K562 (cell line): ENCODE data around the gene PTGFR. TPM values are rescaled to one million over a fixed set of nuclear protein-coding genes. Genes with fewer than 3 reads are reported as not detected.

Source experiments
- ATAC-seq: fragments of 200-7000 bp; cut with Tn5 transposase; 3 replicates; pipeline ENCODE4 v1.9.1; 2020; ENCODE audit warnings: moderate library complexity
- BruUV-seq: library from RNA; stranded (reverse); fragments of 400-500 nt; replicated peaks from 2 replicates; lab custom pipeline; 2021; lab: Mats Ljungman, UMichigan
- CTCF ChIA-PET: fragments of 300-600 bp; formaldehyde crosslinking; extraction: SDS; loops from one replicate; lab custom pipeline; 2021; ENCODE audit warnings: low intra/inter-chr PET ratio; lab: Yijun Ruan, JAX
- POLR2A ChIA-PET: fragments of 300-600, 350-650 bp; sonication (Branson Sonifier 250); formaldehyde crosslinking; extraction: SDS; loops from one replicate; lab custom pipeline; 2021; ENCODE audit warnings: antibody characterized with exemption, inconsistent platforms; lab: Yijun Ruan, JAX
- DNase-seq, 4 experiments: peaks; one replicate each; pipeline versions ENCODE4 v3.0.0 to v3.0.0-alpha.2; 2011 to 2018; ENCODE audit warnings: low spot score in 3 of 4, mixed read lengths in 3 of 4; ENCODE audit errors: extremely low read depth in 1 of 4
- FAIRE-seq: peaks from 2 replicates; lab custom pipeline; 2011; peaks lifted over from hg19 to GRCh38; lab: Jason Lieb, UNC
- H2AFZ ChIP-seq: 2 replicates; pipeline ENCODE4 v1.6.0; 2011; ENCODE audit warnings: low read depth, low read length, control low read depth, inconsistent platforms
- H3K27ac ChIP-seq: fragments of 200-600 bp; 3 replicates; pipeline ENCODE4 v1.8.0; 2011; ENCODE audit warnings: low read depth, mild to moderate bottlenecking, control low read depth, inconsistent platforms, low read length, moderate library complexity, mixed read lengths; ENCODE audit errors: extremely low read depth
- H3K27me3 ChIP-seq, 2 experiments: fragments of 300-600 bp in 1 of 2; 2 replicates in 1 of 2; 3 replicates in 1 of 2; pipeline versions ENCODE4 v1.6.0 to v1.8.0; 2011; ENCODE audit warnings: inconsistent platforms in 2 of 2, low read length in 2 of 2, mild to moderate bottlenecking in 1 of 2, mixed read lengths in 1 of 2, moderate library complexity in 1 of 2; ENCODE audit not compliant: control insufficient read depth in 2 of 2, insufficient read depth in 2 of 2
- H3K36me3 ChIP-seq: fragments of 300-600 bp; 3 replicates; pipeline ENCODE4 v1.8.0; 2011; ENCODE audit warnings: mild to moderate bottlenecking, low read length, inconsistent platforms; ENCODE audit not compliant: control insufficient read depth, insufficient read depth
- H3K4me1 ChIP-seq, 2 experiments: fragments of 200-600 bp in 1 of 2; replicated peaks in 1 of 2; 2 replicates in 1 of 2; 3 replicates in 1 of 2; pipeline versions ENCODE4 v1.5.1 to v1.8.0; 2011; ENCODE audit warnings: inconsistent platforms in 2 of 2, low read length in 2 of 2, mild to moderate bottlenecking in 1 of 2, mixed read lengths in 1 of 2, moderate library complexity in 1 of 2; ENCODE audit not compliant: control insufficient read depth in 2 of 2, insufficient read depth in 2 of 2
- H3K4me2 ChIP-seq: 2 replicates; pipeline ENCODE4 v1.6.1; 2011; ENCODE audit warnings: low read length, control low read depth, inconsistent platforms, mixed read lengths; ENCODE audit not compliant: insufficient read depth
- H3K4me3 ChIP-seq: fragments of 200-600 bp; sonication (generic), shearing (Covaris generic); 2 replicates; pipeline ENCODE4 v1.5.1; 2016; ENCODE audit warnings: control low read depth, inconsistent platforms
- H3K79me2 ChIP-seq: fragments of 200-600 bp; 3 replicates; pipeline ENCODE4 v1.8.0; 2011; ENCODE audit warnings: low read length, inconsistent platforms; ENCODE audit not compliant: control insufficient read depth, insufficient read depth
- H3K9ac ChIP-seq, 2 experiments: 2 replicates each; pipeline versions ENCODE4 v1.6.0 to v1.6.1; 2011; ENCODE audit warnings: low read depth in 2 of 2, low read length in 2 of 2, control low read depth in 1 of 2, inconsistent platforms in 1 of 2, mild to moderate bottlenecking in 1 of 2, mixed read lengths in 1 of 2; ENCODE audit not compliant: insufficient read depth in 1 of 2
- H3K9me1 ChIP-seq: one replicate; pipeline ENCODE4 v1.6.0; 2011; ENCODE audit warnings: inconsistent platforms, mild to moderate bottlenecking, low read length, moderate library complexity; ENCODE audit not compliant: control insufficient read depth, insufficient read depth
- H3K9me3 ChIP-seq: replicated peaks from 2 replicates; pipeline ENCODE4 v1.5.1; 2011; ENCODE audit warnings: low read depth, low read length, inconsistent platforms; ENCODE audit not compliant: control insufficient read depth, insufficient read depth
- H4K20me1 ChIP-seq: replicated peaks from 2 replicates; pipeline ENCODE4 v1.6.1; 2011; ENCODE audit warnings: low read length, inconsistent platforms, mixed read lengths; ENCODE audit not compliant: control insufficient read depth, insufficient read depth
- CBX3 ChIP-seq, 2 experiments: IDR thresholded peaks; 1 replicate in 1 of 2; 2 replicates in 1 of 2; pipeline ENCODE4 v1.6.1; 2012; ENCODE audit warnings: inconsistent platforms in 2 of 2, low read length in 2 of 2, borderline replicate concordance in 1 of 2, control low read depth in 1 of 2
- DNMT1 ChIP-seq: fragments of 450-650 bp; IDR thresholded peaks from 2 replicates; pipeline ENCODE4 v1.6.1; 2016; ENCODE audit warnings: antibody characterized with exemption, mild to moderate bottlenecking
- GATAD2B ChIP-seq: fragments of 450-650 bp; IDR thresholded peaks from 2 replicates; pipeline ENCODE4 v1.6.1; 2017; ENCODE audit warnings: mild to moderate bottlenecking, borderline replicate concordance
- NFE2L1 ChIP-seq: fragments of 450-650 bp; IDR thresholded peaks from 2 replicates; pipeline ENCODE4 v1.6.1; 2016; ENCODE audit warnings: missing genetic modification characterization, low read depth, mild to moderate bottlenecking, missing compliant biosample characterization, moderate library complexity, borderline replicate concordance
- ZC3H11A ChIP-seq: IDR thresholded peaks from 2 replicates; pipeline ENCODE4 v1.6.1; 2012; ENCODE audit warnings: low read depth, low read length, improper control_type of control experiment
- ZNF184 ChIP-seq: sonication (generic); formaldehyde crosslinking; IDR thresholded peaks from 2 replicates; pipeline ENCODE4 v1.5.0; 2020; ENCODE audit warnings: missing genetic modification reagents
- ZNF224 ChIP-seq: sonication (generic); formaldehyde crosslinking; IDR thresholded peaks from 2 replicates; pipeline ENCODE4 v1.8.0; 2022; ENCODE audit warnings: mild to moderate bottlenecking, missing genetic modification reagents
- ZNF785 ChIP-seq: fragments of 250-450 bp; sonication (Bioruptor Pico); IDR thresholded peaks from 2 replicates; pipeline ENCODE4 v1.4.0; 2020; ENCODE audit warnings: mild to moderate bottlenecking
- in situ Hi-C: fragments of 300-500 bp; cut with MboI; formaldehyde crosslinking; loops from 4 replicates; pipeline ENCODE4 v1.15.0; 2018; ENCODE audit warnings: inconsistent platforms, mixed read lengths
- intact Hi-C: fragments of 100-400 bp; cut with micrococcal nuclease; formaldehyde crosslinking; loops from 2 replicates; pipeline ENCODE4 v1.14.2; 2022
- polyA plus RNA-seq, 8 experiments: library from polyadenylated mRNA; depleted of rRNA in 4 of 8; stranded (reverse) in 5 of 8; unstranded in 3 of 8; fragments of >200 nt; fragmentation: Nextera tagmentation in 2 of 8; fragmentation: Illumina TruSeq in 1 of 8; extraction: Ambion mirVana in 2 of 8; extraction: Trizol in 1 of 8; gene quantifications; 2 replicates each; pipeline versions ENCODE4 v1.2.1 to v1.2.3, GENCODE V29; 2011 to 2014; ENCODE audit warnings: inconsistent platforms in 1 of 8, missing spikeins in 1 of 8
- total RNA-seq, 7 experiments: library from RNA; depleted of rRNA in 6 of 7; stranded (reverse); fragments of >200 nt in 6 of 7; fragmentation: Illumina TruSeq in 2 of 7; extraction: Trizol in 2 of 7; gene quantifications; 2 replicates each; pipeline versions ENCODE4 v1.2.1 to v1.2.3, GENCODE V29; 2011 to 2021; ENCODE audit warnings: low replicate concordance in 1 of 7
- TF ChIP-seq, protein P1 (sequence below): fragments of 200-800 bp; sonication (Bioruptor generic); IDR thresholded peaks from 2 replicates; pipeline ENCODE4 v1.6.1; 2016; ENCODE audit warnings: missing genetic modification characterization, missing compliant biosample characterization
- TF ChIP-seq, protein P2 (sequence below): fragments of 250-450 bp; sonication (Bioruptor Pico); IDR thresholded peaks from 2 replicates; pipeline ENCODE4 v1.9.0; 2021; ENCODE audit warnings: mild to moderate bottlenecking
- TF ChIP-seq, protein P3 (sequence below): fragments of 200-400 bp; formaldehyde crosslinking; IDR thresholded peaks from 2 replicates; pipeline ENCODE4 v1.6.1; 2017; ENCODE audit warnings: mild to moderate bottlenecking, low read depth, low read length, moderate library complexity
- TF ChIP-seq, protein P4 (sequence below): fragments of 250-450 bp; sonication (Bioruptor Pico); IDR thresholded peaks from 2 replicates; pipeline ENCODE4 v1.8.0; 2022; ENCODE audit warnings: moderate library complexity, mild to moderate bottlenecking, inconsistent platforms

PTGFR gene
- total and polyA plus RNA-seq, 9 of the 15 experiments (the other 6 are each of a cell fraction or from before 2014, with no cell fraction given), result 0.04 TPM; not detected in 8

DNA sequence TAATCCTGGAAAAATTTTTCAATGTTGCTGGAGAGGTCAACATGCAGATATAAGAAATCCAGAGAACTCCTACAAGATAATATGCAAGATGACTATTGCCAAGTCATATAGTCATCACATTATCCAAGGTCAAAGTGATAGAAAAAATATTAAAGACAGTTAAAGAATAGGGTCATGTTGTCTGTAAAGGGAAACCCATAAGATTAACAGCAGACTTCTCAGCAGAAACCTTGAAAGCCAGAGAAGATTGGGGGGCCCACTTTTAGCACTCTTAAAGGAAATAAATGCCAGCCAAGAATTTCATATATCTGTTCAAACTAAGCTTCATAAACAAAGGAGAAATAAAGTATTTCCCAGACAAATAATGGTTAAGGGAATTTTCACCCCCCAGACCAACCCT is 64.1 kb downstream of the PTGFR start (continued):
- TF ChIP-seq, protein P1, sequence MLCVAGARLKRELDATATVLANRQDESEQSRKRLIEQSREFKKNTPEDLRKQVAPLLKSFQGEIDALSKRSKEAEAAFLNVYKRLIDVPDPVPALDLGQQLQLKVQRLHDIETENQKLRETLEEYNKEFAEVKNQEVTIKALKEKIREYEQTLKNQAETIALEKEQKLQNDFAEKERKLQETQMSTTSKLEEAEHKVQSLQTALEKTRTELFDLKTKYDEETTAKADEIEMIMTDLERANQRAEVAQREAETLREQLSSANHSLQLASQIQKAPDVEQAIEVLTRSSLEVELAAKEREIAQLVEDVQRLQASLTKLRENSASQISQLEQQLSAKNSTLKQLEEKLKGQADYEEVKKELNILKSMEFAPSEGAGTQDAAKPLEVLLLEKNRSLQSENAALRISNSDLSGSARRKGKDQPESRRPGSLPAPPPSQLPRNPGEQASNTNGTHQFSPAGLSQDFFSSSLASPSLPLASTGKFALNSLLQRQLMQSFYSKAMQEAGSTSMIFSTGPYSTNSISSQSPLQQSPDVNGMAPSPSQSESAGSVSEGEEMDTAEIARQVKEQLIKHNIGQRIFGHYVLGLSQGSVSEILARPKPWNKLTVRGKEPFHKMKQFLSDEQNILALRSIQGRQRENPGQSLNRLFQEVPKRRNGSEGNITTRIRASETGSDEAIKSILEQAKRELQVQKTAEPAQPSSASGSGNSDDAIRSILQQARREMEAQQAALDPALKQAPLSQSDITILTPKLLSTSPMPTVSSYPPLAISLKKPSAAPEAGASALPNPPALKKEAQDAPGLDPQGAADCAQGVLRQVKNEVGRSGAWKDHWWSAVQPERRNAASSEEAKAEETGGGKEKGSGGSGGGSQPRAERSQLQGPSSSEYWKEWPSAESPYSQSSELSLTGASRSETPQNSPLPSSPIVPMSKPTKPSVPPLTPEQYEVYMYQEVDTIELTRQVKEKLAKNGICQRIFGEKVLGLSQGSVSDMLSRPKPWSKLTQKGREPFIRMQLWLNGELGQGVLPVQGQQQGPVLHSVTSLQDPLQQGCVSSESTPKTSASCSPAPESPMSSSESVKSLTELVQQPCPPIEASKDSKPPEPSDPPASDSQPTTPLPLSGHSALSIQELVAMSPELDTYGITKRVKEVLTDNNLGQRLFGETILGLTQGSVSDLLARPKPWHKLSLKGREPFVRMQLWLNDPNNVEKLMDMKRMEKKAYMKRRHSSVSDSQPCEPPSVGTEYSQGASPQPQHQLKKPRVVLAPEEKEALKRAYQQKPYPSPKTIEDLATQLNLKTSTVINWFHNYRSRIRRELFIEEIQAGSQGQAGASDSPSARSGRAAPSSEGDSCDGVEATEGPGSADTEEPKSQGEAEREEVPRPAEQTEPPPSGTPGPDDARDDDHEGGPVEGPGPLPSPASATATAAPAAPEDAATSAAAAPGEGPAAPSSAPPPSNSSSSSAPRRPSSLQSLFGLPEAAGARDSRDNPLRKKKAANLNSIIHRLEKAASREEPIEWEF (CRISPR knock-in tag), result no peak
- TF ChIP-seq ZC3H11A, result no peak

DNA sequence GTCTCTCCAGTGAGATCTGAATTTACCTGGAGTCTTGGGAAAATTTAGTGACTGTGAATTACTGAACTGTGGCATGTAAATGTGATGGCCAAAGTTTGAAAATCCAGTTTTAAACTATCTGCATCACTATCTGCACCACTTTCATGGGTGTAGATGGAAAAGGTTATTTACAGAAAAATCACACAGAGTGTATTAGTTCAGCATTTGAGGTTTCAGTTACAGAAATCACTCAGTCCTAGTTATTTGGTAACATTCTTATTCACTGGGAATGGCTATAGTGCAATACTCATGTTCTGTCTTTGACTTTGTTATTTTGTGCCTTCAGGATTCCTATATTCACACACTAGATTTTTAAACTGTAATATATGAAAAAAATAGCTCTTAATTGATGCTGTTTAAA is 68.9 kb downstream of the PTGFR start:
- no peak for TF ChIP-seq GATAD2B
- TF ChIP-seq DNMT1, result no peak
- no peak for TF ChIP-seq ZNF224 (CRISPR knock-in tag)
- TF ChIP-seq ZNF785 (CRISPR knock-in tag), result no peak
- TF ChIP-seq ZNF184 (CRISPR knock-in tag), result no peak
- TF ChIP-seq, protein P2, sequence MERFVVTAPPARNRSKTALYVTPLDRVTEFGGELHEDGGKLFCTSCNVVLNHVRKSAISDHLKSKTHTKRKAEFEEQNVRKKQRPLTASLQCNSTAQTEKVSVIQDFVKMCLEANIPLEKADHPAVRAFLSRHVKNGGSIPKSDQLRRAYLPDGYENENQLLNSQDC (CRISPR knock-in tag), result no peak
- TF ChIP-seq, protein P3, sequence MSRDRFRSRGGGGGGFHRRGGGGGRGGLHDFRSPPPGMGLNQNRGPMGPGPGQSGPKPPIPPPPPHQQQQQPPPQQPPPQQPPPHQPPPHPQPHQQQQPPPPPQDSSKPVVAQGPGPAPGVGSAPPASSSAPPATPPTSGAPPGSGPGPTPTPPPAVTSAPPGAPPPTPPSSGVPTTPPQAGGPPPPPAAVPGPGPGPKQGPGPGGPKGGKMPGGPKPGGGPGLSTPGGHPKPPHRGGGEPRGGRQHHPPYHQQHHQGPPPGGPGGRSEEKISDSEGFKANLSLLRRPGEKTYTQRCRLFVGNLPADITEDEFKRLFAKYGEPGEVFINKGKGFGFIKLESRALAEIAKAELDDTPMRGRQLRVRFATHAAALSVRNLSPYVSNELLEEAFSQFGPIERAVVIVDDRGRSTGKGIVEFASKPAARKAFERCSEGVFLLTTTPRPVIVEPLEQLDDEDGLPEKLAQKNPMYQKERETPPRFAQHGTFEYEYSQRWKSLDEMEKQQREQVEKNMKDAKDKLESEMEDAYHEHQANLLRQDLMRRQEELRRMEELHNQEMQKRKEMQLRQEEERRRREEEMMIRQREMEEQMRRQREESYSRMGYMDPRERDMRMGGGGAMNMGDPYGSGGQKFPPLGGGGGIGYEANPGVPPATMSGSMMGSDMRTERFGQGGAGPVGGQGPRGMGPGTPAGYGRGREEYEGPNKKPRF, result no peak
- no peak for TF ChIP-seq NFE2L1
- no peak for TF ChIP-seq CBX3 (IDR thresholded peaks at IDR 0.05; ENCODE audit: borderline replicate concordance in 1 of 2, low read length in 2 of 2)
- TF ChIP-seq, protein P4, sequence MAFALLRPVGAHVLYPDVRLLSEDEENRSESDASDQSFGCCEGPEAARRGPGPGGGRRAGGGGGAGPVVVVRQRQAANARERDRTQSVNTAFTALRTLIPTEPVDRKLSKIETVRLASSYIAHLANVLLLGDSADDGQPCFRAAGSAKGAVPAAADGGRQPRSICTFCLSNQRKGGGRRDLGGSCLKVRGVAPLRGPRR, result no peak
- Histone ChIP-seq H3K9me3 (no peaks in the 10 kb centered on the region), H3K9me1 (no peaks in the 10 kb centered on the region), H3K27me3 (no peaks in the 10 kb centered on the region), H3K27ac (no peak overlapping the region), H3K4me3 (no peak overlapping the region), H3K36me3 (no peaks in the 10 kb centered on the region), H3K9ac (no peak overlapping the region), H3K4me1 (no peaks in the 10 kb centered on the region), H4K20me1 (no peaks in the 10 kb centered on the region), H3K4me2 (no peak overlapping the region), H3K79me2 (no peaks in the 10 kb centered on the region), H2AFZ (no peak overlapping the region)
- POLR2A ChIA-PET, result no interaction called here
- intact Hi-C loops, result no loop called here
- in situ Hi-C loops, result no loop called here
- ATAC-seq (no peak), FAIRE-seq (no peak), DNase-seq (no peak)
- CTCF ChIA-PET, result no interaction called here
- no TSS peak for BruUV-seq
